PFSK-1 (cell line): Measurements from ENCODE around the gene KIF13A.

Experiments used
- FOXP2 ChIP-seq: optimal IDR thresholded peaks from 2 replicates; pipeline ENCODE3; 2011; ENCODE audit warnings: borderline replicate concordance, control low read depth, inconsistent platforms; ENCODE audit not compliant: insufficient read depth; ENCODE audit errors: extremely low read length, extremely low read depth
- POLR2AphosphoS5 ChIP-seq: IDR thresholded peaks from 2 replicates; pipeline ENCODE4 v1.6.1; 2012; ENCODE audit warnings: low read depth, mild to moderate bottlenecking, control low read depth, low read length, moderate library complexity
- SIN3A ChIP-seq: IDR thresholded peaks from 2 replicates; pipeline ENCODE4 v1.6.1; 2012; ENCODE audit warnings: mild to moderate bottlenecking, low read length, moderate library complexity, borderline replicate concordance; ENCODE audit not compliant: insufficient read depth
- TAF1 ChIP-seq: IDR thresholded peaks from 2 replicates; pipeline ENCODE4 v1.6.1; 2012; ENCODE audit warnings: low read length, control low read depth, borderline replicate concordance; ENCODE audit not compliant: insufficient read depth
- TF ChIP-seq, protein P1 (sequence below), 2 experiments: IDR thresholded peaks; 2 replicates each; pipeline versions ENCODE4 v1.6.1 to v1.8.0; 2011 to 2012; ENCODE audit warnings: low read depth in 2 of 2, low read length in 2 of 2, control low read depth in 1 of 2, inconsistent platforms in 1 of 2, mild to moderate bottlenecking in 1 of 2, moderate library complexity in 1 of 2; ENCODE audit not compliant: insufficient read depth in 1 of 2

DNA sequence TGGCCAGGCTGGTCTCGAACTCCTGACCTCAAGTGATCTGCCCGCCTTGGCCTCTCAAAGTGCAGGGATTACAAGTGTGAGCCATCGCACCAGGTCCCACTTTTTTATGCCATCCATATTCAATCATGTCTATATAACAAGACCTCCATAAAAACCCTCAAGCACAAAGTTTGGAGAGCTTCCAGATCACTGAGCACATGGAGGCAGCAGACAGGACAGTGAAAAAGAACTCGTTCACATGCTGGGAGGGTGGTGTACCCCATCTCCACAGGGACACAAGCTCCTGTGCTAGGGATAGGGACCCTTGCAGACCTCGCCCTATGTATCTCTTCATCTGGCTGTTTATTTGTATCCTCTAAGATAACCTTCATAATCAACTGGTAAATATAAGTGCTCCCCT is 30.3 kb downstream of the KIF13A start:
- TF ChIP-seq TAF1 (no peak), SIN3A (no peak), POLR2AphosphoS5 (no peak), FOXP2 (no peak)
- TF ChIP-seq, protein P1, sequence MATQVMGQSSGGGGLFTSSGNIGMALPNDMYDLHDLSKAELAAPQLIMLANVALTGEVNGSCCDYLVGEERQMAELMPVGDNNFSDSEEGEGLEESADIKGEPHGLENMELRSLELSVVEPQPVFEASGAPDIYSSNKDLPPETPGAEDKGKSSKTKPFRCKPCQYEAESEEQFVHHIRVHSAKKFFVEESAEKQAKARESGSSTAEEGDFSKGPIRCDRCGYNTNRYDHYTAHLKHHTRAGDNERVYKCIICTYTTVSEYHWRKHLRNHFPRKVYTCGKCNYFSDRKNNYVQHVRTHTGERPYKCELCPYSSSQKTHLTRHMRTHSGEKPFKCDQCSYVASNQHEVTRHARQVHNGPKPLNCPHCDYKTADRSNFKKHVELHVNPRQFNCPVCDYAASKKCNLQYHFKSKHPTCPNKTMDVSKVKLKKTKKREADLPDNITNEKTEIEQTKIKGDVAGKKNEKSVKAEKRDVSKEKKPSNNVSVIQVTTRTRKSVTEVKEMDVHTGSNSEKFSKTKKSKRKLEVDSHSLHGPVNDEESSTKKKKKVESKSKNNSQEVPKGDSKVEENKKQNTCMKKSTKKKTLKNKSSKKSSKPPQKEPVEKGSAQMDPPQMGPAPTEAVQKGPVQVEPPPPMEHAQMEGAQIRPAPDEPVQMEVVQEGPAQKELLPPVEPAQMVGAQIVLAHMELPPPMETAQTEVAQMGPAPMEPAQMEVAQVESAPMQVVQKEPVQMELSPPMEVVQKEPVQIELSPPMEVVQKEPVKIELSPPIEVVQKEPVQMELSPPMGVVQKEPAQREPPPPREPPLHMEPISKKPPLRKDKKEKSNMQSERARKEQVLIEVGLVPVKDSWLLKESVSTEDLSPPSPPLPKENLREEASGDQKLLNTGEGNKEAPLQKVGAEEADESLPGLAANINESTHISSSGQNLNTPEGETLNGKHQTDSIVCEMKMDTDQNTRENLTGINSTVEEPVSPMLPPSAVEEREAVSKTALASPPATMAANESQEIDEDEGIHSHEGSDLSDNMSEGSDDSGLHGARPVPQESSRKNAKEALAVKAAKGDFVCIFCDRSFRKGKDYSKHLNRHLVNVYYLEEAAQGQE (IDR thresholded peaks at IDR 0.05; ENCODE audit: insufficient read depth in 1 of 2, low read depth in 2 of 2, low read length in 2 of 2): no peak
